ENCODE data around the gene DLX1.

DLX1 gene

GRCh38 chr2:172114579-172114978, 29.3 kb downstream of the DLX1 start:
- no peak for DNase-seq (ENCODE audit: low read depth)
- TF ChIP-seq CTCF (conservative IDR thresholded peaks at IDR 0.05; ENCODE audit: low read length) = no peak
- H3K4me3 ChIP-seq (ENCODE audit: low read length) = no peak overlapping the region

GRCh38 chr2:172116107-172116506, 30.8 kb downstream of the DLX1 start:
- TF ChIP-seq CTCF (conservative IDR thresholded peaks at IDR 0.05; ENCODE audit: low read length) = no peak
- no peak for DNase-seq (ENCODE audit: low read depth)
- no peak overlapping the region for H3K4me3 ChIP-seq (ENCODE audit: low read length)

GRCh38 chr2:172119089-172119488, 33.8 kb downstream of the DLX1 start:
- no peak overlapping the region for H3K4me3 ChIP-seq (ENCODE audit: low read length)
- TF ChIP-seq CTCF (conservative IDR thresholded peaks at IDR 0.05; ENCODE audit: low read length) = no peak
- peak; percentile 83 for DNase-seq (ENCODE audit: low read depth)

- no peak for TF ChIP-seq CTCF (conservative IDR thresholded peaks at IDR 0.05; ENCODE audit: low read length)
- H3K4me3 ChIP-seq (ENCODE audit: low read length) = no peak overlapping the region
- peak; percentile 47 for DNase-seq (ENCODE audit: low read depth)
Observed at GRCh38 chr2:172120118-172120517, 34.8 kb downstream of the DLX1 start.

GRCh38 chr2:172128484-172128883, 43.2 kb downstream of the DLX1 start:
- no peak for TF ChIP-seq CTCF (conservative IDR thresholded peaks at IDR 0.05; ENCODE audit: low read length)
- DNase-seq (ENCODE audit: low read depth) = no peak
- H3K4me3 ChIP-seq (ENCODE audit: low read length) = no peak overlapping the region

DNA sequence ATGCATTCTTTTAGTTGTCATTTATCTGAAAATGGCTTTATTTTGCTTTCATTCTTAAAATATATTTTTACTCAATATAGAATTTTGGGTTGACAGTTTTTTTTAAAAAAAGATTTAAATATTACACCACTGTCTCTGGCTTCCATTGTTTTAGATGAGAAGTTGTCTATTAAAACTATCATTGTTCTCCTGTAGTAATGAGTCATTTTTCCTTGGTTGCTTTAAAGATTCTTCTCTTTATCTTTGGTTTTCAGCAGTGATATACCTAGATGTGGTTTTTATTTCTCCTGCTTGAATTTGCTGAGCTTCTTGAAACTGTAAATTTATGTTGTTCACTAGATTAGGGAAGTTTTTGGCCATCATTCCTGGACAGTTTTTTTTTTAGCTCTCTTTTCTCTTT, 44.1 kb downstream of the DLX1 start:
- H3K4me3 ChIP-seq (ENCODE audit: low read length) = no peak overlapping the region
- no peak for TF ChIP-seq CTCF (conservative IDR thresholded peaks at IDR 0.05; ENCODE audit: low read length)
- no peak for DNase-seq (ENCODE audit: low read depth)

DNA sequence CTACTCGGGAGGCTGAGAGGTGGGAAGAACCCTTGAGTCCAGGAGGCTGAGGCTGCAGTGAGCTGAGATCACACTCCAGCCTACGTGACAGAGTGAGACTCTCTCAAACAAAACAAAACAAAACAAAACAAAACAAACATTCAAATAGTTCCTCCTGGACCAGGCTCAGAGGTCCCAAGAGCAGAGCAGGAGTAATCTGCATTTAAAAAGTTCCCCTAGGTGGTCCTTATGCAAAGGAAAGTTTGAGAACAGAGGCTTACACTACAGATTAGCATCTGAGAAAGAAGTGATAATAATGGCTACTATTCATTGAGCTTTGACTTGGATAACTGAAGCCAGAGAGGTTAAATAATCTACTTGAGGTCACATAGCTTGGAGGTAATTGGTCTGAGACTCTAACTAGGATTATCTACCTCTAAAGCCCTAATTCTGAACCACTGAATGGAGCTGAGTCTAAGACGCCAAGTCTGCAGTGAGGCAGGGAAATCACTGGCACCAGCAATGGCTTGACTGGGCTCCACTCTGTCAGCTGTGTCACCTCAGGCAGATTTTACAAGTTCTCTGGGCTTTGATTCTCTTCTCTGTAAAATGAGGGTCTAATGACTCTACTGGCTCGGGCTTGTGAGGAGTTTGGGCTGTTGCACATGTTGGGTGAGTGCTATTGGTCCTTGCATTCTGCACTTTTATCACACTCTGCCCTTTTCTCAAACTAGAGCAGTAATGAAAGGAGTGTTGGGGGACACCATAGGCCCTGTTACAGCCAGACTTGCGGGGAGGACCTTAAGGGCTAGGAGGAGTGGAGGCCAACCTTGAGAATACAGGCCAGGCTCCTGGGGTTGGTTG, 46.6 kb downstream of the DLX1 start:
- DNase-seq (ENCODE audit: low read depth) = no peak
- H3K4me3 ChIP-seq (ENCODE audit: low read length) = no peak overlapping the region
- TF ChIP-seq CTCF (conservative IDR thresholded peaks at IDR 0.05; ENCODE audit: low read length) = no peak

Measured in AG10803 (cell line).